Kidney (tissue), 22 donors: ENCODE results near the gene SQOR. TPM values are rescaled to one million over a fixed set of nuclear protein-coding genes. Genes with fewer than 3 reads are reported as not detected.

ENCODE experiments used
- DNase-seq, 5 donors: peaks; one replicate each; pipeline ENCODE4 v3.0.0-alpha.2; 2013 to 2020
- FAIRE-seq: peaks from 2 replicates; lab custom pipeline; 2012; peaks lifted over from hg19 to GRCh38; lab: Jason Lieb, UNC
- H3K27ac ChIP-seq, 2 donors: one replicate each; pipeline ENCODE4 v1.7.0; 2013; ENCODE audit warnings: low read depth in 2 of 2, low read length in 2 of 2, inconsistent platforms in 1 of 2
- H3K27me3 ChIP-seq: one replicate; pipeline ENCODE4 v1.7.1; 2013; ENCODE audit warnings: low read length, inconsistent platforms; ENCODE audit not compliant: control insufficient read depth, insufficient read depth
- H3K36me3 ChIP-seq, 3 donors: one replicate each; pipeline versions ENCODE4 v1.7.0 to v1.7.1; 2013; ENCODE audit warnings: low read length in 3 of 3, control low read depth in 1 of 3, inconsistent platforms in 1 of 3; ENCODE audit not compliant: insufficient read depth in 3 of 3, control insufficient read depth in 2 of 3
- H3K4me1 ChIP-seq, 3 donors: one replicate each; pipeline versions ENCODE4 v1.7.0 to v1.7.1; 2013; ENCODE audit warnings: low read length in 3 of 3, inconsistent platforms in 1 of 3, low read depth in 1 of 3; ENCODE audit not compliant: control insufficient read depth in 2 of 3, insufficient read depth in 2 of 3
- H3K4me3 ChIP-seq, 3 donors: one replicate each; pipeline versions ENCODE4 v1.7.0 to v1.8.1; 2013; ENCODE audit warnings: low read length in 3 of 3, control low read depth in 1 of 3, inconsistent platforms in 1 of 3
- H3K9ac ChIP-seq, 3 donors: one replicate each; pipeline versions ENCODE4 v1.7.0 to v1.7.1; 2013; ENCODE audit warnings: low read length in 3 of 3, control low read depth in 1 of 3, inconsistent platforms in 1 of 3
- H3K9me3 ChIP-seq, 3 donors: one replicate each; pipeline versions ENCODE4 v1.7.0 to v1.7.1; 2013; ENCODE audit warnings: low read length in 3 of 3, control low read depth in 1 of 3, inconsistent platforms in 1 of 3; ENCODE audit not compliant: control insufficient read depth in 2 of 3, insufficient read depth in 1 of 3
- intact Hi-C: fragments of 100-400 bp; cut with DNase I; formaldehyde crosslinking; loops from one replicate; pipeline ENCODE4 v1.11.1; 2022
- long read RNA-seq, 10 donors: library from polyadenylated mRNA in 1 of 10; unstranded in 1 of 10; transcript quantifications; one replicate each; pipeline ENCODE4 v2.0.0 and lab custom pipeline, GENCODE V29; 2021 to 2026
- polyA plus RNA-seq: library from polyadenylated mRNA; stranded (reverse); fragments of 350-450 nt; fragmentation: Illumina TruSeq; extraction: RNeasy Lipid Tissue Mini Kit (QIAGEN cat#74804); gene quantifications from one replicate; pipeline ENCODE4 v1.2.3, GENCODE V29; 2014; ENCODE audit warnings: low read depth, low replicate concordance; ENCODE audit not compliant: insufficient read depth
- total RNA-seq: library from RNA; stranded (reverse); fragmentation: NEBNext Ultra II Directional; extraction: Animal tissue kit (Norgen Biotek cat#: 25700); gene quantifications from one replicate; pipeline ENCODE4 v1.2.1, GENCODE V29; 2021
- TF ChIP-seq, protein P1 (sequence below): IDR thresholded peaks from 3 replicates; pipeline ENCODE4 v1.5.1; 2012; ENCODE audit warnings: mild to moderate bottlenecking, moderate library complexity, borderline replicate concordance; ENCODE audit not compliant: insufficient read depth; ENCODE audit errors: extremely low read depth
- donor health status: control.
- donor health status: control.
- donor health status: control.
- donor health status: control.
- donor health status: control.
- donor health status: DM: yes; HTN: yes; CAD: no.
- donor health status: Normal renal cell carcinoma (clear cell type).

SQOR gene
- 67.5 TPM for total RNA-seq
- polyA plus RNA-seq, result 43.4 TPM
- long read RNA-seq, donor 1, partial matches to known transcripts, result 5 of 7 reads
- long read RNA-seq, donor 1, other reads (novel, unspliced or antisense), result 0 of 7 reads
- long read RNA-seq, donor 2, partial matches to known transcripts, result 0 of 4 reads
- long read RNA-seq, donor 2, other reads (novel, unspliced or antisense), result 0 of 4 reads
- long read RNA-seq, donor 3, transcript SQOR-201 (10 exons, 2,003 nt), result major isoform, 11 of 12 reads
- long read RNA-seq, donor 3, partial matches to known transcripts, result 0 of 12 reads
- long read RNA-seq, donor 3, other reads (novel, unspliced or antisense), result 0 of 12 reads
- long read RNA-seq, donor 4, partial matches to known transcripts, result 10 of 13 reads
- long read RNA-seq, donor 4, other reads (novel, unspliced or antisense), result 0 of 13 reads
- long read RNA-seq, donor 5, result 0 reads
- long read RNA-seq, donor 6, transcript SQOR-201 (10 exons, 2,003 nt), result major isoform, 10 of 26 reads
- long read RNA-seq, donor 6, partial matches to known transcripts, result 15 of 26 reads
- long read RNA-seq, donor 6, other reads (novel, unspliced or antisense), result 0 of 26 reads
- long read RNA-seq, donor 7, transcript SQOR-201 (10 exons, 2,003 nt), result major isoform, 51 of 65 reads
- long read RNA-seq, donor 7, partial matches to known transcripts, result 7 of 65 reads
- long read RNA-seq, donor 7, other reads (novel, unspliced or antisense), result 7 of 65 reads
- long read RNA-seq, donor 8, transcript SQOR-201 (10 exons, 2,003 nt), result major isoform, 6 of 6 reads
- long read RNA-seq, donor 8, partial matches to known transcripts, result 0 of 6 reads
- long read RNA-seq, donor 8, other reads (novel, unspliced or antisense), result 0 of 6 reads
- long read RNA-seq, donor 9, transcript SQOR-201 (10 exons, 2,003 nt), result major isoform, 5 of 5 reads
- long read RNA-seq, donor 9, partial matches to known transcripts, result 0 of 5 reads
- long read RNA-seq, donor 9, other reads (novel, unspliced or antisense), result 0 of 5 reads
- long read RNA-seq, donor 10, partial matches to known transcripts, result 0 of 1 reads
- long read RNA-seq, donor 10, other reads (novel, unspliced or antisense), result 0 of 1 reads

DNA sequence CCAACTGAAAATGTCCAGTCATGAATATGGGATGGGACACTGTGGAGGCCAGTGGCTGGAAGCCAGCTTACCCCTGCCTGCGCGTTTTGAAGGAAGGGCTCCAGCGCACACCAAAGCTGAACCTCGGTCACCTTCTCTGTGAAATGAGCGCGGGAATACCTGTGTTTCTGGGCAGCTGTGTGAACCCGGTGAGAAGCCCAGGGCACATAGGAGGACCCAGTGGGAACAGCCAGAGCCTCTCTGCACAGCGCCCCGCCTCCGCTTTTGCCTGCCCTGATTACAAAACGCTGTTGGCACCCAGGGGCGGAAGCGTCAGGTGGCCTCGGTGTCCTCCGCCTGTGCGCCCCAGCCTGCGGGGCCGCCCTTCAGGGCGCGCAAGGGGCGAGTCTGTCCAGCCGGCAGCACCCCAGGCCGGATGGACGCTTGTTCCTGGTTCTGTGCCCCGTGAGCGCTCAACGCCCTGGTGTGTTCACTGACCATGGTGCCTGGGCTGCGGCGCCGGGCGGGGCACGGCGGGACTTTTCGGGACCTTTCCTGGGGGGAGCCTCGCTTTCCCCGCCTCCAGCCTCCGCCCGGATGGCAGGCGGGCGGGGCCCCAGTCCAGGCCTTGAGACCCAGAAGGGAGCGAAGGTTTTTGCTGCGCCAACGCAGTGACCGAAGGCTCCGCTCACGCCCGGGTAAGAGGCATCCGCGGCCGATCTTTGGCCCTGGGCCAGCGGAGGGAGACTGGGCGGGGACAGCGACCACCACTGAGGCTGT is at the start of gene SQOR:
TSS of gene SQOR (plus strand) at position 598 of the 759 bp plus-strand sequence. CDS start 23,895 bp downstream, outside the sequence.
- DNase-seq (peak in 4 of 5 donors; percentile 65 to 95 (median 74)), FAIRE-seq (no peak)
- peak within 1 kb of the TSS; percentile 59 to 88 (median 74) for H3K4me3 ChIP-seq
- no peaks in the 10 kb centered on the region for H3K36me3 ChIP-seq
- TF ChIP-seq, protein P1, sequence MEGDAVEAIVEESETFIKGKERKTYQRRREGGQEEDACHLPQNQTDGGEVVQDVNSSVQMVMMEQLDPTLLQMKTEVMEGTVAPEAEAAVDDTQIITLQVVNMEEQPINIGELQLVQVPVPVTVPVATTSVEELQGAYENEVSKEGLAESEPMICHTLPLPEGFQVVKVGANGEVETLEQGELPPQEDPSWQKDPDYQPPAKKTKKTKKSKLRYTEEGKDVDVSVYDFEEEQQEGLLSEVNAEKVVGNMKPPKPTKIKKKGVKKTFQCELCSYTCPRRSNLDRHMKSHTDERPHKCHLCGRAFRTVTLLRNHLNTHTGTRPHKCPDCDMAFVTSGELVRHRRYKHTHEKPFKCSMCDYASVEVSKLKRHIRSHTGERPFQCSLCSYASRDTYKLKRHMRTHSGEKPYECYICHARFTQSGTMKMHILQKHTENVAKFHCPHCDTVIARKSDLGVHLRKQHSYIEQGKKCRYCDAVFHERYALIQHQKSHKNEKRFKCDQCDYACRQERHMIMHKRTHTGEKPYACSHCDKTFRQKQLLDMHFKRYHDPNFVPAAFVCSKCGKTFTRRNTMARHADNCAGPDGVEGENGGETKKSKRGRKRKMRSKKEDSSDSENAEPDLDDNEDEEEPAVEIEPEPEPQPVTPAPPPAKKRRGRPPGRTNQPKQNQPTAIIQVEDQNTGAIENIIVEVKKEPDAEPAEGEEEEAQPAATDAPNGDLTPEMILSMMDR, result no peak
- intact Hi-C loops, result no loop called here
- peaks cover 0 to 16% (median 8%) of the 10 kb centered on the region in 3 donors for H3K4me1 ChIP-seq
- H3K9ac ChIP-seq, result peak within 1 kb of the TSS; percentile 25 to 94 (median 90)
- H3K9me3 ChIP-seq, result no peaks in the 10 kb centered on the region
- H3K27me3 ChIP-seq, result no peaks in the 10 kb centered on the region
- H3K27ac ChIP-seq, result peak within 1 kb of the TSS; percentile 95 to 97

DNA sequence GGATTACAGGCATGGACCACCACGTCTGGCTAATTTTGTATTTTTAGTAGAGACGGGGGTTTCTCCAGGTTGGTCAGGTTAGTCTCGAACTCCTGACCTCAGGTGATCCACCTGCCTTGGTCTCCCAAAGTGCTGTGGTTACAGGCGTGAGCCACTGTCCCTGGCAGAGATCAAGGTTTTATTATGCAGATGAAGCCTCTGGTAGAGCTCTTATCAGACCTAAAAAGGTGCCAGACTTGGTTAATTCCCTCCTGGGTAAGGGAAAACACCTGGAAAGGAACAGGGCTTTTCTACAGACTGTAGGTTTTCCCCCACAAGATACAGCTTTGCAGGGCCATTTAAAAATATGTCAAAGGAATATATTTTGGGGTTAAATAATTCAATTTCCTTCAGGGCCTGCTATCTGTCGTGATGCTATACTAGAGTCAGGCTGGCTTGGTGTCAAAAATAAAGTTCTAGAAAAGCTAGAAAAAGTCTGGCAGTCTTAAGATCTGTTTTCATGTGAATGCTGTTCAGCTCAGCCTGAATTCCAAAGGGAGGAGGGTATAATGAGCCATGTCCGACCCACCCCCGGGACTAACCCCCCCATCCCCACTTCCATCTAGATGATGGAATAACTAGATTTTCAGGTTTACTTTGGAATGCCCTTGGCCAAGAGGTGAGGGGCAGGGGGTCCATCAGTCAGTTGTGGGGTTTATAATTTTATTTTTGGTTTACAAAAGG is 49.6 kb upstream of the SQOR start:
- Histone ChIP-seq H3K36me3 (no peaks in the 10 kb centered on the region), H3K27me3 (no peaks in the 10 kb centered on the region), H3K9ac (peak overlapping the region in 1 of 3 donors; percentile 87), H3K4me3 (peak overlapping the region in 1 of 3 donors; percentile 89), H3K4me1 (peaks cover 5 to 19% (median 11%) of the 10 kb centered on the region in 3 donors), H3K9me3 (no peaks in the 10 kb centered on the region), H3K27ac (no peak overlapping the region)
- intact Hi-C loops, result no loop called here
- DNase-seq (peak in 2 of 5 donors; percentile 44 to 57), FAIRE-seq (no peak)
- TF ChIP-seq, protein P1, result no peak

DNA sequence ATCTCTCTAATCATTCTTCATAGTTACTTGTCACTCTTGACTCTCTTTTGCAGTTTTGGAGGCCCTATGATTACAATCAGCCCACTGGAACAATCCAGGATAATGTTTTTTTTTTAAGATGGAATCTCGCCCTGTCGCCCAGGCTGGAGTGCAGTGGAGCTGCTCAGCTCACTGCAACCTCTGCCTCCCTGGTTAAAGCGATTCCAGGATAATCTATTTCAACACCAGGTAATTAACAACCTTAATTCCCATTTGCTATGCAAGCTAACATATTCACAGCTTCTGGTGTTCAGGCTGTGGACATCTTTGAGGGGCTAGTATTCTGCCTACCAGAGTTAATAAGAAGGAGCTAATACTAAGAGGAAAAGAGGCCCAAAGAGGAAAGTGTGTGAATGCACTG is 48.7 kb upstream of the SQOR start:
- Histone ChIP-seq H3K36me3 (no peaks in the 10 kb centered on the region), H3K27ac (peak overlapping the region in 1 of 2 donors; percentile 100), H3K4me3 (peak overlapping the region; percentile 89 to 100 (median 100)), H3K9ac (peak overlapping the region in 2 of 3 donors; percentile 87 to 100), H3K9me3 (no peaks in the 10 kb centered on the region), H3K27me3 (no peaks in the 10 kb centered on the region), H3K4me1 (peaks cover 5 to 19% (median 11%) of the 10 kb centered on the region in 3 donors)
- DNase-seq (peak in 1 of 5 donors; percentile 28), FAIRE-seq (no peak)
- intact Hi-C loops, result no loop called here
- TF ChIP-seq, protein P1, result no peak
